Measurements from ENCODE around the gene SPRR2D.
"Not testable (repeated sequence)": the region's sequence is repeated elsewhere in the genome, so short reads cannot be mapped to it uniquely, and the experiment has no call there.

Gene SPRR2D

DNA sequence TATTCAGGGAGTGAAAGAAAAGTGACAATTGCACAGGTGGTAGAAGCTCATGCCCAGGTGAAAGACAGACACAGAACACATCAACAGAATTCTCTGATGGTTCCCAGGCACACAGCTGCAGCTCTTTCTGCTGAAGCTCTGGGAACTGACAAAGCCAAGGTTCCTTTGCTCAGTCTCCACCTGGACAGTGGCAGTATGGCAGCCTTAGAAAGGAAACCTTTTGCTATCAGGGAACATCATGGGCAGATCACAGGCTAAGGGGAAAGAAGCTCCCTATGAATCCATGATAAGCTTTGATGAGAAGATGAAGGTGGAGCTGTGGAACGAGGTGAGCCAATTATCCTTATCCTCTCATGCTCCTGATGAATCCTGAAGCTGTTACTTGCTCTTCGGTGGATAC is 29.3 kb upstream of the SPRR2D start:
- TF ChIP-seq, protein P1, sequence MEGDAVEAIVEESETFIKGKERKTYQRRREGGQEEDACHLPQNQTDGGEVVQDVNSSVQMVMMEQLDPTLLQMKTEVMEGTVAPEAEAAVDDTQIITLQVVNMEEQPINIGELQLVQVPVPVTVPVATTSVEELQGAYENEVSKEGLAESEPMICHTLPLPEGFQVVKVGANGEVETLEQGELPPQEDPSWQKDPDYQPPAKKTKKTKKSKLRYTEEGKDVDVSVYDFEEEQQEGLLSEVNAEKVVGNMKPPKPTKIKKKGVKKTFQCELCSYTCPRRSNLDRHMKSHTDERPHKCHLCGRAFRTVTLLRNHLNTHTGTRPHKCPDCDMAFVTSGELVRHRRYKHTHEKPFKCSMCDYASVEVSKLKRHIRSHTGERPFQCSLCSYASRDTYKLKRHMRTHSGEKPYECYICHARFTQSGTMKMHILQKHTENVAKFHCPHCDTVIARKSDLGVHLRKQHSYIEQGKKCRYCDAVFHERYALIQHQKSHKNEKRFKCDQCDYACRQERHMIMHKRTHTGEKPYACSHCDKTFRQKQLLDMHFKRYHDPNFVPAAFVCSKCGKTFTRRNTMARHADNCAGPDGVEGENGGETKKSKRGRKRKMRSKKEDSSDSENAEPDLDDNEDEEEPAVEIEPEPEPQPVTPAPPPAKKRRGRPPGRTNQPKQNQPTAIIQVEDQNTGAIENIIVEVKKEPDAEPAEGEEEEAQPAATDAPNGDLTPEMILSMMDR (IDR thresholded peaks at IDR 0.05; ENCODE audit: low read depth, low read length) = no peak
- DNase-seq = no peak
- Histone ChIP-seq H3K4me1 (no peaks in the 10 kb centered on the region), H3K9me3 (no peaks in the 10 kb centered on the region), H3K27me3 (no peaks in the 10 kb centered on the region), H3K4me3 (ENCODE audit: low read depth, low read length) (no peak overlapping the region), H3K36me3 (no peaks in the 10 kb centered on the region)

DNA sequence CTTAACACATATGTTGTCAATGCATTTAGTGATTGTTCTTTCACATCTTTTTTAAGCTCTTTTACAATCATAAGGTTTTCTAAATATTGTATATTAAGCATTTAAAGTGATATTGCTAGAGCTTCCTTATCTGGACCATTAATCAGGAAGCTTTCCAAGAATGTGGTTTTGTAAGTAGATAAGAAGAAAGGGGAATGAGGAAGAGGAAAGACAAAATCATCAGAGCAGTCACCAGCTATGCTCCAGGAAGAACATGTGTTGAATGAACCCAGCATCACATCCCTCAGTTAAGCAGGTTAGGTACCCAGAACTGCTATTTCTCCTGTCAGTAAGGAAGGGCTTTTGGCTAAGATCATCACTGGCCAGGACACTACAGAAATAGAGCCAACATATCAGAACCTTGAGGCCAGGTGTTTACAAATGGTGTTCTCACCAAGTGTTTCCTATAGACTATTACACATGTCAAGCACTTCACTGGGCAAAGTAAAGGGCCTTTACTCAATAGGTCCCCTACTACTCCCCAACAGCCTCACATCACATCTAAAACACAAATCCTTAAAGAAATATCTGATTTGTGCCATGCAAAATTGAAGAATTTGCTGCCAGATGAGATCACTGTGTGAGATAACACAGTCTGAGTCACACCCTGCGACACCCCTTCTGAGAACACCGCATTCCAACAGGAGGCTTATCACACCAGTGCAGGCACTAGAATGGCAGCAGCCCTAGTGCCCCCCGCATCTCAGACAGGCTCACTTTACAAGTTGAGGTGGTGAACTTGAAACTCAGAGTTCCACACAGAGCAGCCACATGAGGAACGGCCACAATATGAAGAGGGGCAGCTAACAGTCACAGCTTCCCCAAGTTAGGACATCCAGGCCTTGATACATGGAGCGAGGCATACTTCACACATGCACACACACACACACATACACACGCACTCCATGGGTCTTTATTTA is 18.2 kb upstream of the SPRR2D start:
- Histone ChIP-seq H3K4me1 (no peaks in the 10 kb centered on the region), H3K27me3 (no peaks in the 10 kb centered on the region), H3K36me3 (no peaks in the 10 kb centered on the region), H3K9me3 (no peaks in the 10 kb centered on the region), H3K4me3 (ENCODE audit: low read depth, low read length) (no peak overlapping the region)
- TF ChIP-seq, protein P1 (IDR thresholded peaks at IDR 0.05; ENCODE audit: low read depth, low read length) = no peak
- no peak for DNase-seq

DNA sequence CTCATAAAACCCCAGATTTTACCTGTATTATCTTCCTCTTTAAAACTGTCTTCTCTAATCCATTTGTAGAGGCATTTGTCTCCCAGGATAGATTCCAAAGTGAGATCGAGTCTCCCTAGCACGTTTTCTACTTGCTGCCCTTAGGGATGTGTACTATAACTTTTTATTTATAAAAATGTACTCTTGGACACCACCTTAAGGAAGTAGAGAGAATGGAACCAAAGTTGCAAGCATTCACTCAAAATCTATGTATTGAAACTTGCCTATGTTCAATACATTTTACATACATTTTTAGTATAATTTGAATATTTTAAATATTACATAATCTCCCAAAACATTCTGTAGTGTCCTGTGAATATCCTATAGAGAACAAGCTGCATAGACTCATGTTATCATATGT is 17.2 kb upstream of the SPRR2D start:
- no peaks in the 10 kb centered on the region for H3K9me3 ChIP-seq
- H3K36me3 ChIP-seq = no peaks in the 10 kb centered on the region
- no peaks in the 10 kb centered on the region for H3K4me1 ChIP-seq
- no peaks in the 10 kb centered on the region for H3K27me3 ChIP-seq
- TF ChIP-seq, protein P1 (IDR thresholded peaks at IDR 0.05; ENCODE audit: low read depth, low read length) = no peak
- DNase-seq = no peak
- H3K4me3 ChIP-seq (ENCODE audit: low read depth, low read length) = no peak overlapping the region

DNA sequence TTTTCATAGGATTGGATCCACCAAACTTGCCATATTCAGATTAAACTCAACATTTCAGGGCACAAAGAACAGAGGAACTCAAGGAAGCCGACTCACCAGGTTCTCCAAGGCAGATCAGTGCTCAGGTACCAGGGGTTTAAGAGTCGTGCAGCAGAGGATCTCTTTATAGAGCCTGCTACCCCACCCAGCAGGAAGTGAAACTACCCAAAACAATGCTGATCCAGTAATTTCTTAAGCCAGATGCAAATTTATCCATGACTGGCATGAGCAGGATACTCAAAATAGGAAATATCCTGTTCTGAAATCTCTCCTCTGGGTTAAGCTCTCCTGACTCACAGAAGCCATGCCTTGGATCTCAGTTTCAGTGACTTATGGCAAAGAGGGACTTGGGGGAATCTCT is 16.5 kb upstream of the SPRR2D start, which contains the start of gene SPRR2A:
SPRR2A (minus strand) TSS at position 138 of the 400 bp plus-strand sequence. CDS start 777 bp downstream, outside the sequence.
- Histone ChIP-seq H3K36me3 (no peaks in the 10 kb centered on the region), H3K4me1 (no peaks in the 10 kb centered on the region), H3K9me3 (no peaks in the 10 kb centered on the region), H3K27me3 (no peaks in the 10 kb centered on the region), H3K4me3 (ENCODE audit: low read depth, low read length) (no peak within 1 kb of the TSS)
- TF ChIP-seq, protein P1 (IDR thresholded peaks at IDR 0.05; ENCODE audit: low read depth, low read length) = no peak
- no peak for DNase-seq

DNA sequence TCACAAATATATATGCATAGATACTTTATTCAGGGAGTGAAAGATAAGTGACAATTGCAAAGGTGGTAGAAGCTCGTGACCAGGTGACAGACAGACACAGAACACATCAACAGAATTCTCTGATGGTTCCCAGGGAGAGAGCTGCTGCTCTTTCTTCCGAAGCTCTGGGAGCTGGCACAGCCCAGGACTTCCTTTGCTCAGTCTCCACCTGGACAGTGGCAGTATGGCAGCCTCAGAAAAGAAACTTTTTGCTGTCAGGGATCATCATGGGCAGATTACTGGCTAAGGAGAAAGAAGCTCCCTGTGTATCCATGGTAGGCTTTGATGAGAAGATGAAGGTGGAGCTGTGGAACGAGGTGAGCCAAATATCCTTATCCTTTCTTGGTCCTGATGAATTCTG is 15.2 kb upstream of the SPRR2D start:
- DNase-seq; H3K4me3 ChIP-seq (ENCODE audit: low read depth, low read length); H3K4me1 ChIP-seq; H3K9me3 ChIP-seq; H3K27me3 ChIP-seq; H3K36me3 ChIP-seq: not testable (repeated sequence)

DNA sequence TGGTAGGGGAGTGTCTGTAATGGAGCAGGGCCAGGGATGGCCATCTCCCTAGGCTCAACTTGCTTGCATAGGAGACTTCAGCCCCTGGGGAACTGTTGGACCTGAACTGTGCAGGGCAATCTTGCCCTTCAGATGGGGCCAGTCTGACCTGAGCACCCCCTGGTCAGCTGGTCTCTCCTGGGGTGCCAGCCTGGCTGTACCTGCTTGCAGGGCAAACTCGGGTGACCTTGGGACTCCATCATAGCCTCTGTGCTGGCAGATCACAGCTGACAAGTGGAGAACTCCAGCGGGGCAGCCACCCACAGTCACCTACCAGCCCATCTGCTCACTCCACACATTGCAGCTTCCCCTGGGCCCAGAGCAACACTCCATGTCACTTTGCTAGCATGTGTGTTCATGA is 8.3 kb upstream of the SPRR2D start:
- no peak for DNase-seq
- TF ChIP-seq, protein P1 (IDR thresholded peaks at IDR 0.05; ENCODE audit: low read depth, low read length) = no peak
- H3K36me3 ChIP-seq = no peaks in the 10 kb centered on the region

More for the DNA sequence above, 8.3 kb upstream of the SPRR2D start:
- H3K27me3 ChIP-seq = no peaks in the 10 kb centered on the region; the same call in 1 of the 2 replicates
- no peaks in the 10 kb centered on the region for H3K4me1 ChIP-seq
- H3K4me3 ChIP-seq (ENCODE audit: low read depth, low read length) = no peak overlapping the region
- H3K9me3 ChIP-seq = no peaks in the 10 kb centered on the region

All from BE2C (cell line).